ENCODE data around the gene HS1BP3. TPM values are rescaled to one million over a fixed set of nuclear protein-coding genes. Genes with fewer than 3 reads are reported as not detected.
A peak's percentile ranks its signal among the peaks of the same experiment; 100 is the strongest.

Gene HS1BP3
- total RNA-seq, 1 donor from 2014 or later, result 10.0 TPM

DNA sequence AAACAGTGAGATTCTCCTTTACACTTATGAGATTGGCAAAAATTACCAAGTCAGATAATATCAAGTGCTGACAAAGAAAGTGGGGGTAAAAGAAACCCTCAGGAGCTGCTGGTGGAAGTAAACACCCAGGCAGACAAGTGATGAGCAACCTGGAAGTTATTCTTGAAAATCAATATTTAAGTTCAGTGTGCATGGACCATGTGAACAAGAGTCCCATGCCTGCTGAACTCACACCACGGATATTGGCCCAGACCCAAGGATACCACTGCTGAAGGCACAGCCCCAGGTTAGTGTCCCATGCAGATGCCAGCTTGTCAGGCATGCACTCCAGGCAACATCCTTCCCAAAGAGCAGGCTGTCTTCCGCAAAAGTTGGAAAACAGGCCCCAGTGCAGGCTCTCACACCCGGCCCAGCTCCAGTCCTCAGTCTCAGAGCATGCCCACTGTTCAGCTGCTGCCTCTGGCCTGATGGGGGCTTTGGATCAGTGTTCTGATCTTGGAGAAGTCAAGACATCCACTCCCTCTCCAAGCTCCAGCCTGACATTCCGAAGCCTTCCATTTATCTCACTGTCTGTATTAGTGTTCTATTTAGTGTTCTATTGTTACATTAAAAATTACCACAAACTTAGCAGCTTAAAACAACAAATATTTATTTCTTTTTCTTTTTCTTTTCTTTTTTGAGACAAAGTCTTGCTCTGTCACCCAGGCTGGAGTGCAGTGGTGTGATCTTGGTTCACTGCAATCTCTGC is 70.0 kb downstream of the HS1BP3 start:
- no peak overlapping the region for H2AFZ ChIP-seq (replicated peaks)
- H3K79me2 ChIP-seq (ENCODE audit: low read depth), result no peaks in the 10 kb centered on the region
- H3K27ac ChIP-seq, result no peak overlapping the region
- Mint-ChIP-seq H3K4me1 (peaks cover 48% of the 10 kb centered on the region), H3K27ac (no peak overlapping the region), H3K9me3 (peaks cover 10% of the 10 kb centered on the region), H3K36me3 (peaks cover 5% of the 10 kb centered on the region), H3K4me3 (no peak overlapping the region), H3K27me3 (ENCODE audit: insufficient read depth, low read depth) (peaks cover 13% of the 10 kb centered on the region)
- TF ChIP-seq EZH2phosphoT487 (IDR thresholded peaks at IDR 0.05) (no peak), EZH2 (IDR thresholded peaks at IDR 0.05) (no peak)
- TF ChIP-seq, protein P1, sequence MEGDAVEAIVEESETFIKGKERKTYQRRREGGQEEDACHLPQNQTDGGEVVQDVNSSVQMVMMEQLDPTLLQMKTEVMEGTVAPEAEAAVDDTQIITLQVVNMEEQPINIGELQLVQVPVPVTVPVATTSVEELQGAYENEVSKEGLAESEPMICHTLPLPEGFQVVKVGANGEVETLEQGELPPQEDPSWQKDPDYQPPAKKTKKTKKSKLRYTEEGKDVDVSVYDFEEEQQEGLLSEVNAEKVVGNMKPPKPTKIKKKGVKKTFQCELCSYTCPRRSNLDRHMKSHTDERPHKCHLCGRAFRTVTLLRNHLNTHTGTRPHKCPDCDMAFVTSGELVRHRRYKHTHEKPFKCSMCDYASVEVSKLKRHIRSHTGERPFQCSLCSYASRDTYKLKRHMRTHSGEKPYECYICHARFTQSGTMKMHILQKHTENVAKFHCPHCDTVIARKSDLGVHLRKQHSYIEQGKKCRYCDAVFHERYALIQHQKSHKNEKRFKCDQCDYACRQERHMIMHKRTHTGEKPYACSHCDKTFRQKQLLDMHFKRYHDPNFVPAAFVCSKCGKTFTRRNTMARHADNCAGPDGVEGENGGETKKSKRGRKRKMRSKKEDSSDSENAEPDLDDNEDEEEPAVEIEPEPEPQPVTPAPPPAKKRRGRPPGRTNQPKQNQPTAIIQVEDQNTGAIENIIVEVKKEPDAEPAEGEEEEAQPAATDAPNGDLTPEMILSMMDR (IDR thresholded peaks at IDR 0.05), result no peak
- H3F3A ChIP-seq (ENCODE audit: low read depth), result no peaks in the 10 kb centered on the region
- no peaks in the 10 kb centered on the region for H3K36me3 ChIP-seq
- H3K4me2 ChIP-seq, result no peak overlapping the region
- no peaks in the 10 kb centered on the region for H3K9me3 ChIP-seq (ENCODE audit: low read depth)
- no peak for DNase-seq (ENCODE audit: low spot score)
- no peaks in the 10 kb centered on the region for H3K27me3 ChIP-seq
- no peaks in the 10 kb centered on the region for H4K20me1 ChIP-seq (ENCODE audit: low read depth)
- no peak overlapping the region for H3K4me3 ChIP-seq
- H3K9ac ChIP-seq, result no peak overlapping the region
- H3K4me1 ChIP-seq, result peaks cover 10% of the 10 kb centered on the region

DNA sequence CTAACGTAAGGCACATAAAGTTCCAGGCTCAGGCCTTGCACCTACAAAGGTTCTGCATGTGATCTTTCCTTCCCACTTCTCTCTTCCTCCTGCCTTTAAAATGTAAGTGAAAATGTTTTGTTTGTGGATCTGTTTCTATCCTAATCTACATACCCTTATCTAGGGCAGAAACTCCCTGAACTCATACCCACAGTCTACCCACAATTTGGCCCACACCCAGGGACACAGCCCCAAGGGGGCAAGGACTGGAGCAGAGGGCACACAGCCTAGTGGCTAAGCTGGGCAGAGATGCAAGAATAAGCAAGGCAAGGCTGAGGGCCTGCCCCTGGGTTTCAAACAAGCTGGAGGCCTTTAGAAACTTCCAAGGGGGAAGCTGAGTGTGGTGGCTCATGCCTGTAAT is 71.0 kb downstream of the HS1BP3 start:
- Mint-ChIP-seq H3K27ac (peak overlapping the region; percentile 94), H3K36me3 (peaks cover 5% of the 10 kb centered on the region), H3K27me3 (ENCODE audit: insufficient read depth, low read depth) (peaks cover 10% of the 10 kb centered on the region), H3K4me1 (peaks cover 44% of the 10 kb centered on the region), H3K4me3 (peak overlapping the region; percentile 8), H3K9me3 (peaks cover 10% of the 10 kb centered on the region)
- Histone ChIP-seq H3F3A (ENCODE audit: low read depth) (no peaks in the 10 kb centered on the region), H3K36me3 (no peaks in the 10 kb centered on the region), H3K9me3 (ENCODE audit: low read depth) (no peaks in the 10 kb centered on the region), H3K4me2 (no peak overlapping the region), H3K9ac (no peak overlapping the region), H4K20me1 (ENCODE audit: low read depth) (no peaks in the 10 kb centered on the region), H2AFZ (replicated peaks) (no peak overlapping the region), H3K27ac (no peak overlapping the region), H3K4me3 (no peak overlapping the region), H3K27me3 (no peaks in the 10 kb centered on the region), H3K4me1 (peaks cover 8% of the 10 kb centered on the region), H3K79me2 (ENCODE audit: low read depth) (no peaks in the 10 kb centered on the region)
- TF ChIP-seq EZH2 (IDR thresholded peaks at IDR 0.05), result no peak
- TF ChIP-seq, protein P1 (IDR thresholded peaks at IDR 0.05), result no peak
- no peak for DNase-seq (ENCODE audit: low spot score)

DNA sequence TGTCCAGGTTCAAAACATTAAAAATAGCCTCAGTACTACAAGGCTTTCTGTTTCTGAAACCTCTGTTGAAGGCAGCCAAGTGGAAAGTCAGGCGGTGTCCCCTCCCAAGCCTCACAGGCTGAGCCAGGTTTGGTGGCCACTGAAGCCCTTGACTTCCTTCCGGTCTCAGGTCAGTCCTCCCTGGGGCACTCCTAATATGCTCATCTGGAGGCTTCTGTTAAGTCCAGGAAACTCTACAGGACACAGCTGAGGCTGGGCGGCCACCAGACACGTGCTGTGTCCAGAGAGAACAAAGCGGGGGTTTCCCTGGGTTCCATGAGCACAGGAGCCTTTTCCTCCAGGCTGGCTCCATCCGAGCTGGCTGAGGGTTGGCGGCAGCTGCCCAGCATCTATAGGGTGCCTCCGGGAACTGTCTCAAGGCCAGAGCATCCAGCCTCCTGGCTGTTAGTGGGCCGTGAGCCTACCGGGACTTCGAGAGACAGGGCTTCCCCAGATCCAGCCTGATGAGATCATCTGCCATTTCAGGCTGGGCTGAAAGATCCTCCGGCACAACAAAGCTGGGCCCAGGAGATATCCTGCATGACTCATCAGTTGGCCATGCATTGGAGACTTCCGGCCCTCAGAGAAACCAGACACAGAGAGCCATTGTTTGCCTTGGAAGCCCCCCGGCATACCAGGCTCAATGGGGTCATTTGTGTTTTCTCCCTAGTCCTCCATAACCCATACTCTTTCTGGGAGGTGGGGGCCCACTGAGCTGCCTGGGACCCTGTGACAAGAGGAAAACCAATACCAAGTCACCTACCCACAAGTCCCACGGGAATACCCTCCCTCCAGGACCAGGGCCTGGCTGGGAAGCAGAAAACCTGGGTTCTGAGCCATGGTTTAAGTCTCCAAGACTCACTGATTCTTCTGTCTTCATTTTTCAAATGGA is 71.7 kb downstream of the HS1BP3 start:
- no peak overlapping the region for H3K27ac ChIP-seq
- H3K36me3 ChIP-seq, result no peaks in the 10 kb centered on the region
- H3K36me3 Mint-ChIP-seq, result peaks cover 5% of the 10 kb centered on the region
- no peaks in the 10 kb centered on the region for H3K27me3 ChIP-seq
- no peaks in the 10 kb centered on the region for H3K79me2 ChIP-seq (ENCODE audit: low read depth)
- no peak overlapping the region for H2AFZ ChIP-seq (replicated peaks)
- TF ChIP-seq, protein P1 (IDR thresholded peaks at IDR 0.05), result no peak
- TF ChIP-seq EZH2phosphoT487 (IDR thresholded peaks at IDR 0.05), result no peak
- TF ChIP-seq EZH2 (IDR thresholded peaks at IDR 0.05), result no peak
- no peak overlapping the region for H3K9ac ChIP-seq
- H3K27me3 Mint-ChIP-seq (ENCODE audit: insufficient read depth, low read depth), result peaks cover 7% of the 10 kb centered on the region
- peak overlapping the region; percentile 66 for H3K27ac Mint-ChIP-seq
- no peak overlapping the region for H3K4me2 ChIP-seq
- H3F3A ChIP-seq (ENCODE audit: low read depth), result no peaks in the 10 kb centered on the region
- peaks cover under 1% of the 10 kb centered on the region for H3K4me1 ChIP-seq
- no peaks in the 10 kb centered on the region for H4K20me1 ChIP-seq (ENCODE audit: low read depth)
- no peak overlapping the region for H3K4me3 ChIP-seq
- no peaks in the 10 kb centered on the region for H3K9me3 ChIP-seq (ENCODE audit: low read depth)
- no peak for DNase-seq (ENCODE audit: low spot score)
- H3K4me1 Mint-ChIP-seq, result peaks cover 41% of the 10 kb centered on the region
- H3K4me3 Mint-ChIP-seq, result no peak overlapping the region
- H3K9me3 Mint-ChIP-seq, result peaks cover 10% of the 10 kb centered on the region

Measured in neural progenitor cell (in vitro differentiated cells).